GM23338 (cell line): Measurements from ENCODE around the gene EPS8. TPM values are rescaled to one million over a fixed set of nuclear protein-coding genes. Genes with fewer than 3 reads are reported as not detected.

Experiments
- ATAC-seq: fragments of 200-7000 bp; cut with Tn5 transposase; 3 replicates; pipeline ENCODE4 v1.9.1; 2020
- DNase-seq: peaks from one replicate; pipeline ENCODE4 v3.0.0-alpha.2; 2015; ENCODE audit warnings: low spot score
- H2AFZ ChIP-seq: fragments of 200-600 bp; sonication (generic); 2 replicates; pipeline ENCODE4 v1.8.0; 2016; ENCODE audit warnings: antibody characterized with exemption, mild to moderate bottlenecking, moderate library complexity
- H3F3A ChIP-seq: fragments of 200-600 bp; sonication (generic); replicated peaks from 2 replicates; pipeline ENCODE4 v1.8.0; 2017; ENCODE audit warnings: antibody characterized with exemption, mixed run types, low read depth
- H3K27ac ChIP-seq: fragments of 200-600 bp; sonication (generic); 2 replicates; pipeline ENCODE4 v1.6.1; 2016; ENCODE audit warnings: low read depth
- H3K27me3 ChIP-seq: fragments of 200-600 bp; sonication (generic); 2 replicates; pipeline ENCODE4 v1.8.0; 2016; ENCODE audit warnings: mild to moderate bottlenecking, mixed run types, moderate library complexity; ENCODE audit not compliant: insufficient read depth
- H3K36me3 ChIP-seq: fragments of 200-600 bp; sonication (generic); 2 replicates; pipeline ENCODE4 v1.8.0; 2016; ENCODE audit warnings: mild to moderate bottlenecking; ENCODE audit not compliant: insufficient read depth
- H3K4me1 ChIP-seq: fragments of 200-600 bp; sonication (generic); 2 replicates; pipeline ENCODE4 v1.8.0; 2016; ENCODE audit warnings: mild to moderate bottlenecking, moderate library complexity; ENCODE audit not compliant: insufficient read depth
- H3K4me2 ChIP-seq: fragments of 200-600 bp; sonication (generic); 2 replicates; pipeline ENCODE4 v1.7.1; 2017; ENCODE audit warnings: mixed run types
- H3K4me3 ChIP-seq: fragments of 200-600 bp; sonication (generic); 2 replicates; pipeline ENCODE4 v1.6.1; 2016; ENCODE audit warnings: mixed run types
- H3K79me2 ChIP-seq: fragments of 200-600 bp; sonication (generic); replicated peaks from 2 replicates; pipeline ENCODE4 v1.8.0; 2017; ENCODE audit warnings: mild to moderate bottlenecking; ENCODE audit not compliant: insufficient read depth
- H3K9me2 ChIP-seq: fragments of 200-600 bp; sonication (generic); 2 replicates; pipeline ENCODE4 v1.8.0; 2017; ENCODE audit not compliant: insufficient read depth
- H4K20me1 ChIP-seq: fragments of 200-600 bp; sonication (generic); replicated peaks from 2 replicates; pipeline ENCODE4 v1.8.0; 2017; ENCODE audit warnings: mild to moderate bottlenecking; ENCODE audit not compliant: insufficient read depth
- H3K27ac Mint-ChIP-seq: 2 replicates; pipeline ENCODE4 v1.8.0; 2020; ENCODE audit warnings: inconsistent platforms, mild to moderate bottlenecking, moderate library complexity, mixed read lengths
- H3K27me3 Mint-ChIP-seq: 3 replicates; pipeline ENCODE4 v1.8.0; 2022; ENCODE audit warnings: low read depth, mild to moderate bottlenecking, moderate library complexity, mixed read lengths, inconsistent platforms; ENCODE audit not compliant: insufficient read depth, poor library complexity
- H3K36me3 Mint-ChIP-seq: 3 replicates; pipeline ENCODE4 v1.8.0; 2021; ENCODE audit warnings: low read depth, mild to moderate bottlenecking, inconsistent platforms, moderate library complexity, mixed read lengths
- H3K4me1 Mint-ChIP-seq: 3 replicates; pipeline ENCODE4 v1.8.0; 2020; ENCODE audit warnings: mild to moderate bottlenecking, inconsistent platforms, mixed read lengths
- H3K4me3 Mint-ChIP-seq: 3 replicates; pipeline ENCODE4 v1.8.0; 2021; ENCODE audit warnings: moderate library complexity, mild to moderate bottlenecking, inconsistent platforms, mixed read lengths
- H3K9me3 Mint-ChIP-seq: 3 replicates; pipeline ENCODE4 v1.8.0; 2020; ENCODE audit warnings: moderate library complexity, mild to moderate bottlenecking, inconsistent platforms, mixed read lengths
- CREB1 ChIP-seq: fragments of 250-450 bp; sonication (Bioruptor Pico); IDR thresholded peaks from 2 replicates; pipeline ENCODE4 v1.5.0; 2020; ENCODE audit warnings: low read depth, mild to moderate bottlenecking, moderate library complexity
- EZH2 ChIP-seq: fragments of 200-600 bp; sonication (generic); IDR thresholded peaks from one replicate; pipeline ENCODE4 v1.8.0; 2017; ENCODE audit warnings: antibody characterized with exemption, mild to moderate bottlenecking, low read depth; ENCODE audit not compliant: unreplicated experiment
- EZH2phosphoT487 ChIP-seq: fragments of 200-600 bp; sonication (generic); IDR thresholded peaks from one replicate; pipeline ENCODE4 v1.8.1; 2018; ENCODE audit warnings: antibody characterized with exemption; ENCODE audit not compliant: unreplicated experiment
- JUNB ChIP-seq: IDR thresholded peaks from one replicate; pipeline ENCODE4 v1.6.1; 2016; ENCODE audit warnings: antibody characterized with exemption; ENCODE audit not compliant: unreplicated experiment
- NANOG ChIP-seq: IDR thresholded peaks from 2 replicates; pipeline ENCODE4 v1.6.1; 2016; ENCODE audit warnings: antibody characterized with exemption, borderline replicate concordance
- POLR2AphosphoS5 ChIP-seq: IDR thresholded peaks from 2 replicates; pipeline ENCODE4 v1.6.1; 2016; ENCODE audit warnings: antibody characterized with exemption, low read depth
- STAT1 ChIP-seq: IDR thresholded peaks from one replicate; pipeline ENCODE4 v1.6.1; 2016; ENCODE audit warnings: antibody characterized with exemption; ENCODE audit not compliant: unreplicated experiment
- ZNF114 ChIP-seq: fragments of 250-450 bp; sonication (Bioruptor Pico); IDR thresholded peaks from 2 replicates; pipeline ENCODE4 v1.5.0; 2020; ENCODE audit warnings: mild to moderate bottlenecking, moderate library complexity
- ZNF331 ChIP-seq: fragments of 250-450 bp; sonication (Bioruptor Pico); IDR thresholded peaks from 2 replicates; pipeline ENCODE4 v1.5.0; 2020; ENCODE audit warnings: low read depth, mild to moderate bottlenecking, moderate library complexity
- polyA plus RNA-seq: library from polyadenylated mRNA; unstranded; fragments of >200 nt; fragmentation: Nextera tagmentation; extraction: Ambion mirVana; gene quantifications from 2 replicates; pipeline ENCODE4 v1.2.1, GENCODE V29; 2016
- total RNA-seq: library from RNA; depleted of rRNA; stranded (reverse); fragments of >200 nt; shearing (Covaris generic); gene quantifications from 2 replicates; pipeline ENCODE4 v1.2.3, GENCODE V29; 2014
- TF ChIP-seq, protein P1 (sequence below): fragments of 250-450 bp; sonication (Bioruptor Pico); IDR thresholded peaks from 2 replicates; pipeline ENCODE4 v1.5.0; 2020; ENCODE audit warnings: mild to moderate bottlenecking, moderate library complexity
- TF ChIP-seq, protein P2 (sequence below): IDR thresholded peaks from one replicate; pipeline ENCODE4 v1.6.1; 2018; ENCODE audit warnings: antibody characterized with exemption; ENCODE audit not compliant: unreplicated experiment
- TF ChIP-seq, protein P3 (sequence below), 2 experiments: fragments of 200-600 bp in 1 of 2; sonication (generic) in 1 of 2; conservative IDR thresholded peaks; 2 replicates each; pipeline versions ENCODE4 v1.5.1 to v1.6.1; 2016 to 2017; ENCODE audit warnings: antibody characterized with exemption in 2 of 2, low read depth in 2 of 2, mild to moderate bottlenecking in 2 of 2, moderate library complexity in 1 of 2

EPS8 gene
- total and polyA plus RNA-seq, 2 experiments from 2014 or later, result 3.5 to 5.4 TPM

DNA sequence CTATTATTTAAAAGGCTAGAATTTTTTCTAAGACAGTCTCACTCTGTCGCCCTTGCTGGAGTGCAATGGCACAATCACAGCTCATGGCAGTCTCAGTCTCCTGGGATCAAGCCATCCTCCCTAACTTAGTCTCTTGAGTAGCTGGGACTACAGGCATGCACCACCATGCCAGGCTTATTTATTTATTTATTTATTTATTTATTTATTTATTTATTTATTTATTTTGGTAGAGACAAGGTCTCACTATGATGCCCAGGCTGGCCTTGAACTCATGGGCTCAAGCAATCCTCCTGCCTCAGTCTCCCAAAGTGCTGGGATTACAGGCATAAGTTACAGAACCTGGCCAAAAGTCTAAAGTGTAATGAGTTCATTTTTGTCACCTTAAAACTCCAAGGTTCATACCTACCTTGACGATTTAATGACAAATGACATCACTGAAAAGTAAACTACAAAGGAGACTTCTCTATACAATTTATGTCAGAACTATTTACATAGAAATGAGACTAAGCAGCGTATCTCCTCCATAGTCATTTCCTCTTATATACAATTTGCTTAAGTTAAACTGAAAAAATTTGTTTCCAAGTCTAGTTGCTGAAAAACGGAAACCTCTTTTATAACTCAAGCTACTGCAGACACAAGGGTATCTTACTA is 78.2 kb downstream of the EPS8 start:
- Histone ChIP-seq H3K4me2 (no peak overlapping the region), H3K27ac (no peak overlapping the region), H3K27me3 (no peaks in the 10 kb centered on the region), H4K20me1 (no peaks in the 10 kb centered on the region), H3K36me3 (no peaks in the 10 kb centered on the region), H2AFZ (no peak overlapping the region), H3F3A (no peaks in the 10 kb centered on the region), H3K9me2 (no peaks in the 10 kb centered on the region), H3K4me3 (no peak overlapping the region), H3K79me2 (no peaks in the 10 kb centered on the region), H3K4me1 (no peaks in the 10 kb centered on the region)
- H3K4me1 Mint-ChIP-seq, result peaks cover 18% of the 10 kb centered on the region
- DNase-seq, result no peak
- ATAC-seq, result no peak
- no peaks in the 10 kb centered on the region for H3K36me3 Mint-ChIP-seq
- TF ChIP-seq JUNB (no peak), ZNF331 (CRISPR knock-in tag) (no peak), POLR2AphosphoS5 (no peak), STAT1 (no peak), EZH2phosphoT487 (no peak), ZNF114 (CRISPR knock-in tag) (no peak), NANOG (no peak), CREB1 (CRISPR knock-in tag) (no peak), EZH2 (no peak)
- TF ChIP-seq, protein P1, sequence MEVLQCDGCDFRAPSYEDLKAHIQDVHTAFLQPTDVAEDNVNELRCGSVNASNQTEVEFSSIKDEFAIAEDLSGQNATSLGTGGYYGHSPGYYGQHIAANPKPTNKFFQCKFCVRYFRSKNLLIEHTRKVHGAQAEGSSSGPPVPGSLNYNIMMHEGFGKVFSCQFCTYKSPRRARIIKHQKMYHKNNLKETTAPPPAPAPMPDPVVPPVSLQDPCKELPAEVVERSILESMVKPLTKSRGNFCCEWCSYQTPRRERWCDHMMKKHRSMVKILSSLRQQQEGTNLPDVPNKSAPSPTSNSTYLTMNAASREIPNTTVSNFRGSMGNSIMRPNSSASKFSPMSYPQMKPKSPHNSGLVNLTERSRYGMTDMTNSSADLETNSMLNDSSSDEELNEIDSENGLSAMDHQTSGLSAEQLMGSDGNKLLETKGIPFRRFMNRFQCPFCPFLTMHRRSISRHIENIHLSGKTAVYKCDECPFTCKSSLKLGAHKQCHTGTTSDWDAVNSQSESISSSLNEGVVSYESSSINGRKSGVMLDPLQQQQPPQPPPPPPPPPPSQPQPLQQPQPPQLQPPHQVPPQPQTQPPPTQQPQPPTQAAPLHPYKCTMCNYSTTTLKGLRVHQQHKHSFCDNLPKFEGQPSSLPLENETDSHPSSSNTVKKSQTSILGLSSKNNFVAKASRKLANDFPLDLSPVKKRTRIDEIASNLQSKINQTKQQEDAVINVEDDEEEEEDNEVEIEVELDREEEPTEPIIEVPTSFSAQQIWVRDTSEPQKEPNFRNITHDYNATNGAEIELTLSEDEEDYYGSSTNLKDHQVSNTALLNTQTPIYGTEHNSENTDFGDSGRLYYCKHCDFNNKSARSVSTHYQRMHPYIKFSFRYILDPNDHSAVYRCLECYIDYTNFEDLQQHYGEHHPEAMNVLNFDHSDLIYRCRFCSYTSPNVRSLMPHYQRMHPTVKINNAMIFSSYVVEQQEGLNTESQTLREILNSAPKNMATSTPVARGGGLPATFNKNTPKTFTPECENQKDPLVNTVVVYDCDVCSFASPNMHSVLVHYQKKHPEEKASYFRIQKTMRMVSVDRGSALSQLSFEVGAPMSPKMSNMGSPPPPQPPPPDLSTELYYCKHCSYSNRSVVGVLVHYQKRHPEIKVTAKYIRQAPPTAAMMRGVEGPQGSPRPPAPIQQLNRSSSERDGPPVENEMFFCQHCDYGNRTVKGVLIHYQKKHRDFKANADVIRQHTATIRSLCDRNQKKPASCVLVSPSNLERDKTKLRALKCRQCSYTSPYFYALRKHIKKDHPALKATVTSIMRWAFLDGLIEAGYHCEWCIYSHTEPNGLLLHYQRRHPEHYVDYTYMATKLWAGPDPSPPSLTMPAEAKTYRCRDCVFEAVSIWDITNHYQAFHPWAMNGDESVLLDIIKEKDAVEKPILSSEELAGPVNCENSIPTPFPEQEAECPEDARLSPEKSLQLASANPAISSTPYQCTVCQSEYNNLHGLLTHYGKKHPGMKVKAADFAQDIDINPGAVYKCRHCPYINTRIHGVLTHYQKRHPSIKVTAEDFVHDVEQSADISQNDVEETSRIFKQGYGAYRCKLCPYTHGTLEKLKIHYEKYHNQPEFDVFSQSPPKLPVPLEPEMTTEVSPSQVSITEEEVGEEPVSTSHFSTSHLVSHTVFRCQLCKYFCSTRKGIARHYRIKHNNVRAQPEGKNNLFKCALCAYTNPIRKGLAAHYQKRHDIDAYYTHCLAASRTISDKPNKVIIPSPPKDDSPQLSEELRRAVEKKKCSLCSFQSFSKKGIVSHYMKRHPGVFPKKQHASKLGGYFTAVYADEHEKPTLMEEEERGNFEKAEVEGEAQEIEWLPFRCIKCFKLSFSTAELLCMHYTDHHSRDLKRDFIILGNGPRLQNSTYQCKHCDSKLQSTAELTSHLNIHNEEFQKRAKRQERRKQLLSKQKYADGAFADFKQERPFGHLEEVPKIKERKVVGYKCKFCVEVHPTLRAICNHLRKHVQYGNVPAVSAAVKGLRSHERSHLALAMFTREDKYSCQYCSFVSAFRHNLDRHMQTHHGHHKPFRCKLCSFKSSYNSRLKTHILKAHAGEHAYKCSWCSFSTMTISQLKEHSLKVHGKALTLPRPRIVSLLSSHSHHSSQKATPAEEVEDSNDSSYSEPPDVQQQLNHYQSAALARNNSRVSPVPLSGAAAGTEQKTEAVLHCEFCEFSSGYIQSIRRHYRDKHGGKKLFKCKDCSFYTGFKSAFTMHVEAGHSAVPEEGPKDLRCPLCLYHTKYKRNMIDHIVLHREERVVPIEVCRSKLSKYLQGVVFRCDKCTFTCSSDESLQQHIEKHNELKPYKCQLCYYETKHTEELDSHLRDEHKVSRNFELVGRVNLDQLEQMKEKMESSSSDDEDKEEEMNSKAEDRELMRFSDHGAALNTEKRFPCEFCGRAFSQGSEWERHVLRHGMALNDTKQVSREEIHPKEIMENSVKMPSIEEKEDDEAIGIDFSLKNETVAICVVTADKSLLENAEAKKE (CRISPR knock-in tag), result no peak
- TF ChIP-seq, protein P2, sequence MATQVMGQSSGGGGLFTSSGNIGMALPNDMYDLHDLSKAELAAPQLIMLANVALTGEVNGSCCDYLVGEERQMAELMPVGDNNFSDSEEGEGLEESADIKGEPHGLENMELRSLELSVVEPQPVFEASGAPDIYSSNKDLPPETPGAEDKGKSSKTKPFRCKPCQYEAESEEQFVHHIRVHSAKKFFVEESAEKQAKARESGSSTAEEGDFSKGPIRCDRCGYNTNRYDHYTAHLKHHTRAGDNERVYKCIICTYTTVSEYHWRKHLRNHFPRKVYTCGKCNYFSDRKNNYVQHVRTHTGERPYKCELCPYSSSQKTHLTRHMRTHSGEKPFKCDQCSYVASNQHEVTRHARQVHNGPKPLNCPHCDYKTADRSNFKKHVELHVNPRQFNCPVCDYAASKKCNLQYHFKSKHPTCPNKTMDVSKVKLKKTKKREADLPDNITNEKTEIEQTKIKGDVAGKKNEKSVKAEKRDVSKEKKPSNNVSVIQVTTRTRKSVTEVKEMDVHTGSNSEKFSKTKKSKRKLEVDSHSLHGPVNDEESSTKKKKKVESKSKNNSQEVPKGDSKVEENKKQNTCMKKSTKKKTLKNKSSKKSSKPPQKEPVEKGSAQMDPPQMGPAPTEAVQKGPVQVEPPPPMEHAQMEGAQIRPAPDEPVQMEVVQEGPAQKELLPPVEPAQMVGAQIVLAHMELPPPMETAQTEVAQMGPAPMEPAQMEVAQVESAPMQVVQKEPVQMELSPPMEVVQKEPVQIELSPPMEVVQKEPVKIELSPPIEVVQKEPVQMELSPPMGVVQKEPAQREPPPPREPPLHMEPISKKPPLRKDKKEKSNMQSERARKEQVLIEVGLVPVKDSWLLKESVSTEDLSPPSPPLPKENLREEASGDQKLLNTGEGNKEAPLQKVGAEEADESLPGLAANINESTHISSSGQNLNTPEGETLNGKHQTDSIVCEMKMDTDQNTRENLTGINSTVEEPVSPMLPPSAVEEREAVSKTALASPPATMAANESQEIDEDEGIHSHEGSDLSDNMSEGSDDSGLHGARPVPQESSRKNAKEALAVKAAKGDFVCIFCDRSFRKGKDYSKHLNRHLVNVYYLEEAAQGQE, result no peak
- TF ChIP-seq, protein P3, sequence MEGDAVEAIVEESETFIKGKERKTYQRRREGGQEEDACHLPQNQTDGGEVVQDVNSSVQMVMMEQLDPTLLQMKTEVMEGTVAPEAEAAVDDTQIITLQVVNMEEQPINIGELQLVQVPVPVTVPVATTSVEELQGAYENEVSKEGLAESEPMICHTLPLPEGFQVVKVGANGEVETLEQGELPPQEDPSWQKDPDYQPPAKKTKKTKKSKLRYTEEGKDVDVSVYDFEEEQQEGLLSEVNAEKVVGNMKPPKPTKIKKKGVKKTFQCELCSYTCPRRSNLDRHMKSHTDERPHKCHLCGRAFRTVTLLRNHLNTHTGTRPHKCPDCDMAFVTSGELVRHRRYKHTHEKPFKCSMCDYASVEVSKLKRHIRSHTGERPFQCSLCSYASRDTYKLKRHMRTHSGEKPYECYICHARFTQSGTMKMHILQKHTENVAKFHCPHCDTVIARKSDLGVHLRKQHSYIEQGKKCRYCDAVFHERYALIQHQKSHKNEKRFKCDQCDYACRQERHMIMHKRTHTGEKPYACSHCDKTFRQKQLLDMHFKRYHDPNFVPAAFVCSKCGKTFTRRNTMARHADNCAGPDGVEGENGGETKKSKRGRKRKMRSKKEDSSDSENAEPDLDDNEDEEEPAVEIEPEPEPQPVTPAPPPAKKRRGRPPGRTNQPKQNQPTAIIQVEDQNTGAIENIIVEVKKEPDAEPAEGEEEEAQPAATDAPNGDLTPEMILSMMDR (conservative IDR thresholded peaks at IDR 0.05; ENCODE audit: low read depth in 2 of 2), result no peak
- no peak overlapping the region for H3K4me3 Mint-ChIP-seq
- H3K9me3 Mint-ChIP-seq, result no peaks in the 10 kb centered on the region
- no peak overlapping the region for H3K27ac Mint-ChIP-seq
- no peaks in the 10 kb centered on the region for H3K27me3 Mint-ChIP-seq
